LNCAP (cell line): ENCODE data around the gene TMX4.

Experiments
- TF ChIP-seq, protein P1 (sequence below): fragments of 450-650 bp; IDR thresholded peaks from 2 replicates; pipeline ENCODE4 v1.5.1; 2017; ENCODE audit warnings: mild to moderate bottlenecking

TMX4 gene

DNA sequence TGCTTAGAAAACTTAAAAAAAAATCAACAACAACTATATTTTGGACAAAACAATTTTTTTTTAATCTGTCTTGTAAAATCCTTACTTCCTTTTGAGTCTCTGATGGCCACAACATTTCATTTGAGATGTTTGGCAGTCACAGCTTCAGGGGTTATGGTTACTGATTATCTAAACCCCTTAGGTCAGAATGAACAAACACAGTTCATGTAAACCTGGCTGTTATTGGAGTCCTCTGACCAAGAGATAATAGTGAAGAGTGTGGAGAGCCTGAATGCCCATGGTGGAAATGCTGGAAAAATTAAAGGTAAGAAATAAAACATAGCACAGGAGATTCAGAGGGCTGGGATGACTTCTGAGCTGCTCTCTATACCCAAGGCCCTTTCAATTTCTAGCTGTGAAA lies 38.2 kb downstream of the TMX4 start:
- TF ChIP-seq, protein P1, sequence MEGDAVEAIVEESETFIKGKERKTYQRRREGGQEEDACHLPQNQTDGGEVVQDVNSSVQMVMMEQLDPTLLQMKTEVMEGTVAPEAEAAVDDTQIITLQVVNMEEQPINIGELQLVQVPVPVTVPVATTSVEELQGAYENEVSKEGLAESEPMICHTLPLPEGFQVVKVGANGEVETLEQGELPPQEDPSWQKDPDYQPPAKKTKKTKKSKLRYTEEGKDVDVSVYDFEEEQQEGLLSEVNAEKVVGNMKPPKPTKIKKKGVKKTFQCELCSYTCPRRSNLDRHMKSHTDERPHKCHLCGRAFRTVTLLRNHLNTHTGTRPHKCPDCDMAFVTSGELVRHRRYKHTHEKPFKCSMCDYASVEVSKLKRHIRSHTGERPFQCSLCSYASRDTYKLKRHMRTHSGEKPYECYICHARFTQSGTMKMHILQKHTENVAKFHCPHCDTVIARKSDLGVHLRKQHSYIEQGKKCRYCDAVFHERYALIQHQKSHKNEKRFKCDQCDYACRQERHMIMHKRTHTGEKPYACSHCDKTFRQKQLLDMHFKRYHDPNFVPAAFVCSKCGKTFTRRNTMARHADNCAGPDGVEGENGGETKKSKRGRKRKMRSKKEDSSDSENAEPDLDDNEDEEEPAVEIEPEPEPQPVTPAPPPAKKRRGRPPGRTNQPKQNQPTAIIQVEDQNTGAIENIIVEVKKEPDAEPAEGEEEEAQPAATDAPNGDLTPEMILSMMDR: no peak

DNA sequence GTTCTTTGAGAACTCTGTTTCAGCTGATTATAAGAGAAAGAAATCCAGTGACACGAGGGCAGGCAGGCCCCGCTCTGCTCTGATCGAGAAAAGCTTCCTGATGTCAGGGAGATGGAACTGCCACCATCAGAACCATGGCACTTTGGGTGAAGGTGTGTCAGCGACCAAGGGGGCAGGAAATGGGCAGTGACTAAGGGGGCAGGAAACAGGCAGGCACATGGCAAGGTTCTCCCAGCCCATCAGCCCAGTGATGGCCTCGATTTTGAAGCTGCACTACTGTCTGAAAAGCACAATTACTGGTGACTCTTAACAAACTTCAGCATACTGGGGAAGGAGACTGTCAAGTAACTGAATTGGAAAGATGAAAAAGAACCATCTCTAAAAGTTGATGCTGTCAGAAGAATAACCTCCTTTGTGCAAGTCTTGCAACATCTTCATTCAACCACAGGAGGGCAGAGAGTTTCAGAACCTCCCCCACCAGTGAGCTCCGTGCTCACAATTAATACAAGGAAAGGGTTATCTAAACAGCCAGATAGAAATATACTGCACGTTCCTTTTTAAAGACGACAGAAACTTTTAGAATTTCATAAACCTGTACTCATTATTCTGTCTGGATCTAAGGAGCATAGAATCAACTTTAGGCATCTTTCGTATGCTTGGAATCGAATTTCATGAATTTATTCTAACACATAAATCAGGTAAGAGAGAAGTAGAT lies 39.1 kb downstream of the TMX4 start:
- TF ChIP-seq, protein P1: peak; percentile 57

DNA sequence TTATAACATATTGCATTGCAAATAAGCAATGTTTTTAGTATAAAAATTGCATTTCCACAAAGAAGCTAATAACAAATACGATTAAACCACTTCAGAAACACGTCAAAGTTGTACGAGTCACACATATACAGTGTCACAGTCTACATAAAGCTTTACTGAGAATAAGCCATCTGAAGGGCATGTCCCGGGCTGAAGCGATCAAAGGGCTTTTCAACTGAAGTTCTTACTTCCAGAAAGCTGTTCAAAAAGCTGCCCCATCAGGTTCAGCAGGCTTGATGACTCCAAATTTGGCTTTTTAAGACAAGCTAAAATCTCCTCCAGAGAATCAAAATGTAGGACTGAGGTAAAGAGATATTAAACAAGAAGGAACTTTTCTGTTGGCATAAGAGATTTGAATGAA lies 41.9 kb downstream of the TMX4 start:
- TF ChIP-seq, protein P1: no peak

DNA sequence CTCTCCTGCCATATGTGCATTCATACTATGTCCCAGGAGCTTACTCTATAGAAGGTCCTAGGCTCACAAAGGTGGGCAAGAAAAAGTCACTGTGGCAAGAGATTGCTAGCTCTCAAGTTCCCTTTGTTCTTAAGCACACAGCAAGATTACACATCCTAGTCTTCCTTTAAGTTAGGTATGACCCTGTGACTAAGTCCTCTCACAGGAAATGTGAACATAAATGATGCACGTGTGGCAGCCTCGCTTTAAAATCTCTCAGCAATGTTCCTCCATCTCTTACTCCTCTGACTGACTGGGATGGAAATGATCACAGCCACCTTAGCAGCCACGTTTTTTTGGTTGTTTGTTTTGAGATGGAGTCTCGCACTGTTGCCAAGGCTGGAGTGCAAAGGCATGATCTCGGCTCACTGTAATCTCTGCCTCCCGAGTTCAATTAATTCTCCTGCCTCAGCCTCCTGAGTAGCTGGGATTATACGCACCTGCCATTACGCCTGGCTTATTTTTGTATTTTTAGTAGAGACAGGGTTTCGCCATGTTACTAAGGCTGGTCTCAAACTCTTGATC lies 43.6 kb downstream of the TMX4 start:
- TF ChIP-seq, protein P1: no peak

DNA sequence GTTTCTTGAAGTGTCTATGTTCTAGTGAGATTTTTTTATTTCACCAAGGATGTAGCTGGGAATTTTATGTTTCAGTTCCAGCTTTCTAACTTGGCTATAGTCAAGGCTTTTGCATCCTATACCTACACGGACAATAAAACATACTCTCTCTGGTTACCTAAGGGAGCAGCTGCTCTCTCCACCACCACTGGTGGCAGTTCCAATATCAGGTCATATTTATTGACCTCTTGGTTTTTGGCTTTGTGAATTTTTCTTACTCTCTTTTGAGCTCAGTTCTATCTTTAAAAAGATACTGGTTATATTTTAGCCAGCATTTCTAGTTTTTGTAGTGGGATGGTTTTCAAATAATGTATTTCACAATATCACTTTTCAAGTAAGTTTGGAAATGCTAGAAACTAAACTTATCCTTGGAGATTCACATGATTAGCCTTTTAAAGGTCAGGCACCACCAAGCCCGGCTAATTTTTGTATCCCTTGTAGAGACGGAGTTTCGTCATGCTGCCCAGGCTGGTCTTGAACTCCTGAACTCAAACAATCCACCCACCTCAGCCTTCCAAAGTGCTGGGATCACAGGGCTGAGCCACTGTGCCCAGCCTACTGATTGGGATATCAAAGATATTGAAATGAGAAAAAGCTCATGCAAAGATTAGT lies 44.7 kb downstream of the TMX4 start:
- TF ChIP-seq, protein P1: no peak

DNA sequence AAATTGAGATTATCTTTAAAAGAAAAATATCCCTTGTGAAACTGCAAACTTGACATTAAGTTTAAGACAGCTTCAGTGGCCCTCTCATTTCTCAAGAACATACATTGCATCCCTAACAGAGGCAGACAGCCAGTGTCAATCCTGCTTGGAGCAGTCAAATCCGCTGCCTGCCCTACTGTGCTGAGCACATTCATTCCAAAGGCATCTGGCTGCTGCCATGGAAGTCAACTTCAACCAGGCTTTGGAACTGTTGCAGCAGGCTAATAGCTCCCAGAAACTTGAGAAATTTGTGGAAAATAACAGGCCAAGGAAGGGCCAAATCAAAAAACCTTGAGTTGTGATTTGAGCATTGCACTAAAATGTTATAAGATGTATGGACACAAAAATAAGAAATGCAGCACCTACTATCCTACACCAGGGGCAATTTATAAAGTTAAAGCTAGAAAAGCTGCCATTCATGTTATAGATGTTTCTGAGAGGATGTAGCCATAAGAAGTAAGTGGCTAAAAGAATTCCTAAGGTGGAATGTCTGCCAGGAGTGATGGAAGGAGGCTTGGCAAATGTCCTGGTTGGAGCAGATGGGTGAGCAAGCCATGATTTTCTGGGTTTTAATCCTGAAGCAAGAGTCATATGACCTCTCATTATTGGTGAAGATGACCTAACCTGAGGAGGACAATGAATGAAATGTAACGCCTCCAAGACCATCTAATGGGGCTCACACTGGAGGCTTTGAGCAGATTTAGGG lies 47.9 kb downstream of the TMX4 start:
- TF ChIP-seq, protein P1: no peak

DNA sequence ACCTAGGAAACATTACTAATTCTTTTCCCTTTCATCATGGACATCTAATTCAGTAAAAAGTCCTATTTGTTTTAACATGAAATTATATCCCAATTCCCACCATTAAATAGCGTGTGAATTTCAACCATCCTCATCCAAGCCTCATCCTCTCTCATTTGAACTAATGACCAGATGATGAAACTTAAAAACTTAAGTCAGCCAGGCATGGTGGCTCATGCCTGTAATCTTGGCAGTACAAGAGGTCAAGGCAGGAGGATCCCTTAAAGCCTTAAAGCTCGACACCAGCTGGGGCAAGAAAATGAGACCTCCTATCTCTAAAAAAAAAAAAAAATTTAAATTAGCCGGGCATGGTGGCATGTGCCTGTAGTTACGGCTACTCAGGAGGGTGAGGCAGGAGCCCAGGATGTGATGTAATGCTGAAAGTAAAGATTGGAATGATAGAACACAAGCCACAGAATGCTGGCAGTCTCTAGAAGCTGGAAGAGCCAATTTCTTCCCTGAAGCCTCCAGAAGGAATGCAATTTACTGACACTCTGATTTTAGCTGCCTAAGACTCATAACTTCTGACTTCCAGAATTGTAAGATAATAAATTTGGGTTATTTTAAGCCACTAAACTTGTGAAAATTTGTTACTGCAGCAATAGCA lies 52.2 kb downstream of the TMX4 start:
- TF ChIP-seq, protein P1: no peak
